OCI-LY1 (cell line): Measurements from ENCODE around the gene STAC.

Experiments
- H2AFZ ChIP-seq: fragments of 200-600 bp; sonication (generic), shearing (Covaris generic); 2 replicates; pipeline ENCODE4 v1.6.0; 2014; ENCODE audit warnings: antibody characterized with exemption, mild to moderate bottlenecking, low read length
- H3F3A ChIP-seq: fragments of 200-600 bp; sonication (generic), shearing (Covaris generic); 2 replicates; pipeline ENCODE4 v1.6.0; 2014; ENCODE audit warnings: mild to moderate bottlenecking, antibody characterized with exemption, low read length, moderate library complexity; ENCODE audit not compliant: insufficient read depth
- H3K27ac ChIP-seq: fragments of 200-600 bp; sonication (generic); 2 replicates; pipeline ENCODE4 v1.5.1; 2014; ENCODE audit warnings: low read length, mixed run types, mild to moderate bottlenecking, low read depth; ENCODE audit not compliant: poor library complexity, severe bottlenecking
- H3K27me3 ChIP-seq: fragments of 200-600 bp; sonication (generic); 2 replicates; pipeline ENCODE4 v1.6.0; 2014; ENCODE audit warnings: antibody characterized with exemption, mild to moderate bottlenecking, low read length, moderate library complexity; ENCODE audit not compliant: insufficient read depth
- H3K36me3 ChIP-seq: fragments of 200-600 bp; sonication (generic); 2 replicates; pipeline ENCODE4 v1.6.1; 2014; ENCODE audit warnings: mild to moderate bottlenecking, antibody characterized with exemption, low read length, moderate library complexity, mixed read lengths; ENCODE audit not compliant: insufficient read depth
- H3K4me1 ChIP-seq: fragments of 200-600 bp; sonication (generic); 2 replicates; pipeline ENCODE4 v1.5.1; 2014; ENCODE audit warnings: mild to moderate bottlenecking, low read length, moderate library complexity; ENCODE audit not compliant: insufficient read depth, severe bottlenecking
- H3K4me2 ChIP-seq: fragments of 200-600 bp; sonication (generic), shearing (Covaris generic); 2 replicates; pipeline ENCODE4 v1.6.1; 2014; ENCODE audit warnings: low read length
- H3K4me3 ChIP-seq: fragments of 200-600 bp; sonication (generic); 2 replicates; pipeline ENCODE4 v1.5.1; 2014; ENCODE audit warnings: low read length, low read depth, mild to moderate bottlenecking, mixed read lengths; ENCODE audit not compliant: poor library complexity, severe bottlenecking
- H3K79me2 ChIP-seq: fragments of 200-600 bp; shearing (Covaris generic); 2 replicates; pipeline ENCODE4 v1.6.1; 2016; ENCODE audit warnings: mixed run types, low read length, mixed read lengths; ENCODE audit not compliant: insufficient read depth
- H3K9ac ChIP-seq: fragments of 200-600 bp; sonication (generic), shearing (Covaris generic); 2 replicates; pipeline ENCODE4 v1.6.1; 2014; ENCODE audit warnings: mild to moderate bottlenecking, low read length, mixed read lengths
- H3K9me2 ChIP-seq: fragments of 200-600 bp; sonication (generic), shearing (Covaris generic); 2 replicates; pipeline ENCODE4 v1.6.1; 2014; ENCODE audit warnings: low read depth, mild to moderate bottlenecking, low read length, mixed read lengths
- H3K9me3 ChIP-seq: fragments of 200-600 bp; shearing (Covaris generic); 2 replicates; pipeline ENCODE4 v1.6.1; 2014; ENCODE audit warnings: low read length, mixed read lengths
- H4K20me1 ChIP-seq: fragments of 200-600 bp; sonication (generic), shearing (Covaris generic); 2 replicates; pipeline ENCODE4 v1.6.0; 2016; ENCODE audit warnings: mild to moderate bottlenecking, low read length; ENCODE audit not compliant: insufficient read depth
- CTCF ChIP-seq: fragments of 200-600 bp; sonication (generic), shearing (Covaris generic); IDR thresholded peaks from 2 replicates; pipeline ENCODE4 v1.5.1; 2017; ENCODE audit warnings: mild to moderate bottlenecking, antibody characterized with exemption, low read length, moderate library complexity, mixed read lengths
- EZH2 ChIP-seq: fragments of 200-600 bp; sonication (generic), shearing (Covaris generic); IDR thresholded peaks from 2 replicates; pipeline ENCODE4 v1.8.0; 2017; ENCODE audit warnings: borderline replicate concordance, mixed run types, mild to moderate bottlenecking, antibody characterized with exemption, low read length, moderate library complexity, mixed read lengths

Gene STAC

GRCh38 chr3:36417237-36417636 lies 36.9 kb downstream of the STAC start:
- H3K9ac ChIP-seq, result no peak overlapping the region
- H3K4me2 ChIP-seq, result no peak overlapping the region
- H3K36me3 ChIP-seq, result no peaks in the 10 kb centered on the region
- no peak overlapping the region for H3K4me3 ChIP-seq
- H4K20me1 ChIP-seq, result no peaks in the 10 kb centered on the region
- H3K27me3 ChIP-seq, result no peaks in the 10 kb centered on the region
- H2AFZ ChIP-seq, result no peak overlapping the region
- TF ChIP-seq EZH2 (no peak), CTCF (no peak)
- H3K27ac ChIP-seq, result no peak overlapping the region
- no peaks in the 10 kb centered on the region for H3K79me2 ChIP-seq
- no peaks in the 10 kb centered on the region for H3F3A ChIP-seq
- no peaks in the 10 kb centered on the region for H3K9me2 ChIP-seq
- no peaks in the 10 kb centered on the region for H3K9me3 ChIP-seq
- H3K4me1 ChIP-seq, result no peaks in the 10 kb centered on the region

- no peak overlapping the region for H3K27ac ChIP-seq
- TF ChIP-seq CTCF, result no peak
- no peak for TF ChIP-seq EZH2
- H3K36me3 ChIP-seq, result no peaks in the 10 kb centered on the region
- no peak overlapping the region for H2AFZ ChIP-seq
- no peaks in the 10 kb centered on the region for H3K27me3 ChIP-seq
- H3F3A ChIP-seq, result no peaks in the 10 kb centered on the region
- no peak overlapping the region for H3K4me3 ChIP-seq
- no peaks in the 10 kb centered on the region for H3K4me1 ChIP-seq
- no peaks in the 10 kb centered on the region for H3K79me2 ChIP-seq
- H3K9me3 ChIP-seq, result no peaks in the 10 kb centered on the region
- no peak overlapping the region for H3K9ac ChIP-seq
- no peaks in the 10 kb centered on the region for H3K9me2 ChIP-seq
- H3K4me2 ChIP-seq, result no peak overlapping the region
- H4K20me1 ChIP-seq, result no peaks in the 10 kb centered on the region
These were observed 38.0 kb downstream of the STAC start for GRCh38 chr3:36418296-36418695.

GRCh38 chr3:36428445-36428844 lies 48.1 kb downstream of the STAC start:
- no peaks in the 10 kb centered on the region for H3K27me3 ChIP-seq
- H3K9ac ChIP-seq, result no peak overlapping the region
- no peak overlapping the region for H3K27ac ChIP-seq
- H3F3A ChIP-seq, result no peaks in the 10 kb centered on the region
- H3K4me3 ChIP-seq, result no peak overlapping the region
- H3K9me3 ChIP-seq, result no peaks in the 10 kb centered on the region
- no peak overlapping the region for H3K4me2 ChIP-seq
- no peaks in the 10 kb centered on the region for H4K20me1 ChIP-seq
- no peaks in the 10 kb centered on the region for H3K36me3 ChIP-seq
- H2AFZ ChIP-seq, result no peak overlapping the region
- H3K79me2 ChIP-seq, result no peaks in the 10 kb centered on the region
- TF ChIP-seq CTCF, result no peak
- no peak for TF ChIP-seq EZH2
- H3K4me1 ChIP-seq, result no peaks in the 10 kb centered on the region
- H3K9me2 ChIP-seq, result no peaks in the 10 kb centered on the region
